ENCODE measurements around the gene CDH22.
A peak's percentile ranks its signal among the peaks of the same experiment; 100 is the strongest.

CDH22 gene

DNA sequence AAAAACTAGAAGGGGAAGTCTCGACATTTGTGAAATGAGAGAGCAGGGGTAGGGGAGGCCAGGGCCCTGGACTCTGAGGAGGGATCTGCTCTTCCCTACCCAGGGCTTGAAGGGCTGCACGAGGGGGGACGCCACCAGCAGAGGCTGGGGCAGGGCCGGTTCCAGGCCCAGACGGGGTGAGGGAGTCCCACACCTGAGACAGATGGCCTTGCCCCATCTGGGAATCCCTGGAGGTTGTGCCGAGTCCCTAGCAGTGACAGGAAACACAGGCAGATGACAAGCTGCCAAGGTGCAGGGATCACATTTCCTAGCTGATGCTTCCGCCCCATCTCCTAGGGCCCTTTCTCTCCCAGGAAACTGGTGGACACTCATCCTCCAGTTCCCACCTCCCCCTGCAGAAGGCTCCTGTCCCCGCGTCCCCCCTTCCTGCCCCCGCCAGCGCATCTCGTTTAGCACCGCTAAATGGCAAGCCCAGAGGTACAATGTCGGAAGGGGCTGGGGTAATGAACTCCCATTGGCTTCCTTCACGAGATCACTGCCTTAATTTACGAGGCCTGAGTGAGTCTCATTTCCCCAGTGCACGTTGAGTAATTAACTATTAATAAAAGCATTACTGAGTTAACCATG, 35.2 kb upstream of the CDH22 start:
- no peak for DNase-seq

DNA sequence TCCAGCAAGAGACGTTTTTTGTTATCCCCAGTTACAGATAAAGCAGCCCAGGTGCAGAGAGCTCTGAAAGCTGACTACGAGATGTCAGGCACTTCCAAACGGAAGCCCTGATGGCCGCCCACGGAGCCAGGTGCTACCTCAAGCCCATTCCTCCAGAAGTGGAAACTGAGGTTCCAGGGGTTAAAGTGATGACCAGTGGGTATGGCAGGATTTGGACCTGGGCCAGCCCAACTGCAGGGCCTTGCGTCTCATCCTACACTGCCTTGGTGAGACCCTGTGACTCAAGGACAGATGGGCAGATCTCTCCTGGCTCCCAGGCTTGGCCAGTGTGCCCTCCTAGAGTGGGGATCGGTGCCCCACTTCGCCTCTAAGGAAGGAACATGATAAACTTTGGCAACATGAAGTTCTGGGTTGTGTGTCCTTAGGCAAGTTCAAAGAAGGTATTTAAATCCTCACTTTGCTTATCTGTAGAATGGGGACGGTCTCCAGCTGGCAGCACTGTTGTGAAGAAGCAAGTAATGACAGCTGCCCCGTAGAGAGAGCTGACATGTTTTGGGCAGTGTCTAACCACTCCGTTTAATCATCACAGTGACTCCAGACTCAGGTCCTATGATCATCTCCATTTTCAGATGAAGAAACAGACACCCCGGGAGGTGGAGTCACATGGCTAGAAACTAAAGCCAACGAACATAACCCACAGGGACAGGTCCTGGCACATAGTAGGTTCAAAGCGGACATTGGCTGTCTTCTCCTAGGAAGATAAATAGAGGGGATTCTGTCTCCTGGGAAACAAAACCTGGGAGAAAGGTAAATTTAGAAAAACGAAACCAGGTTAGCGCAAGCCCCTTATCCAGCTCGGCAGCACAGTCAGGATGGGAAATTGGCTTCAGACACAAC, 34.4 kb upstream of the CDH22 start:
- DNase-seq: no peak

DNA sequence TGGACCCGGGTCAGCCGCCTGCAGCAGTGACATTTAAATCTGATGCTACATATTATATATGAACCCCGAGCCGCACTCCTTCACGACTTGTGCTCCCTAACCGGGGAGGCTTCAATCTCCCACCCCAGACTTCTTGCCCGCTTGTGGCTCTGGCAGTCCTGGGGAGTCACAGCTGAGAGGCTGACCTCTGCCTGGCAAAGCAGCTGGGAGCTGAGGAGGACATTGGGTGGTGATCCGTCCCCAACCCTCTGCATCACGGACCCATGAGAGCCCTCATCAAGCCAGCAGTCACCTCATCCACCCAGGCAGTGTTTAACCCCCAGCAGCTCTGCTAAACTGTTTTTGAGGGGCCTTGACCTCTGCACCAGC, 33.7 kb upstream of the CDH22 start:
- no peak for DNase-seq

GRCh38 chr20:46341074-46342009, 33.0 kb upstream of the CDH22 start:
- DNase-seq: no peak

GRCh38 chr20:46339037-46339436, 30.7 kb upstream of the CDH22 start:
- no peak for DNase-seq

- no peak for DNase-seq
Observed at GRCh38 chr20:46336735-46337134, 28.4 kb upstream of the CDH22 start.

- DNase-seq: no peak
Observed at GRCh38 chr20:46334303-46334904, 26.1 kb upstream of the CDH22 start.

- DNase-seq: no peak
Observed at GRCh38 chr20:46333161-46333991, 25.1 kb upstream of the CDH22 start.

GRCh38 chr20:46332373-46333160, 24.3 kb upstream of the CDH22 start:
- DNase-seq: no peak

DNA sequence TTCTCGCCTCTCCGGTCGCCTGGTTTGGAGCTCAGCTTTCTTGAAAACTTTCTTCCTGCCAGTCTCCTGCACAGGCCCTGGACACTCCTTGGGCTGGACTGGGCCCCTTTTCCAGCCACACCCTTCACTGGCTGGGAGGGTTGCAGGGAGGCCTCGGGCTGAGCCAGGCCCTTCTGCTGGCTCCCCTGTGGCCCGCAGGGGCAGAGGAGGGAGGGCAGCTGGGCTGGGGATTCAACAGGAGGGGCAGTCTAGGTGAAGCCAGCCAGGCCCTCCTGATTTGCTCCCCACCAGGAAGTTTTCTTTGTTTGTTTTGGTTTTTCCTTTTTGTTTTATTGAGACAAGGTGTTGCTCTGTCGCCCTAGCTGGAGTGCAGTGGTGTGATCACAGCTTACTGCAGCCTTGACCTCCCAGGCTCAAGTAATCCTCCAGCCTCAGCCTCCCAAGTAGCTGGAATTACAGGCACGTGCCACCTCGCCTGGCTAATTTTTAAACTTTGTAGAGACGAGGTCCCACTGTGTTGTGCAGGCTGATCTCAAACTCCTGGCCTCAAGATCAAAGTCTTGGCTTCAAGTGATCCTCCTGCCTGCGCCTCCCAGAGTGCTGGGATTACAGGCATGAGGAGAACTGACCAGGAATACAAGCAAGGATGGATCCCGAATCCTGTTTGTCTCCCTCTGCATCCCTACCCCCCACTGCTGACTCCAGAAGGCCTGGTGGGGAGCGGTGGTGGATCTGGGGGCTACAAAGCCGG, 23.5 kb upstream of the CDH22 start:
- no peak for DNase-seq

DNA sequence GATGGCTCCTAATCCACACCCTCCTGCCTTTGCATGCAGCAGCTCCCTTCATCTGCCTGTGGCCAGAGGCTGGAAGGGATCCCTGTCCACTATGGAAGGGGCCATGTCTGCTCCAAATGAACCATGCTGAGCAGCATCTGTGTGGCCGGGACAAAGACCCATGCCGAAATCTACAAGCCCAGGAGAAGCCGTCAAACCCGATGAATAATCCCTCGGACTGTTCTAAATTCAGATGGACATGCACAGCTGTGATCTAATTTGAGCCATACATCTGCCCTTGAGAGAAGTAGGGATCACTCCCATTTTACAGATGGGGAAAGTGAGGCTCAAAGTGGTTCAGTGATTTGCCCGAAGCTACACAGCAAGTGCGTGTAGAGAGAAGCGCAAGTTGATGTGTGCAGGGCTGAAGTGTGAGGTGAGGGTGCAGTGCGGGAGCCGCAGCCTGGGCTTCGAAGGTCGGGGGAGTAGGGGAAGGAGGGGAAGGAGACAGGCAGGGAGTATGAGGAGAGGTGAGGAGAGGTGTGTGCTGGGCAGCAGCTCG, 22.6 kb upstream of the CDH22 start:
- DNase-seq: no peak

GRCh38 chr20:46330072-46330763, 21.9 kb upstream of the CDH22 start:
- no peak for DNase-seq

DNA sequence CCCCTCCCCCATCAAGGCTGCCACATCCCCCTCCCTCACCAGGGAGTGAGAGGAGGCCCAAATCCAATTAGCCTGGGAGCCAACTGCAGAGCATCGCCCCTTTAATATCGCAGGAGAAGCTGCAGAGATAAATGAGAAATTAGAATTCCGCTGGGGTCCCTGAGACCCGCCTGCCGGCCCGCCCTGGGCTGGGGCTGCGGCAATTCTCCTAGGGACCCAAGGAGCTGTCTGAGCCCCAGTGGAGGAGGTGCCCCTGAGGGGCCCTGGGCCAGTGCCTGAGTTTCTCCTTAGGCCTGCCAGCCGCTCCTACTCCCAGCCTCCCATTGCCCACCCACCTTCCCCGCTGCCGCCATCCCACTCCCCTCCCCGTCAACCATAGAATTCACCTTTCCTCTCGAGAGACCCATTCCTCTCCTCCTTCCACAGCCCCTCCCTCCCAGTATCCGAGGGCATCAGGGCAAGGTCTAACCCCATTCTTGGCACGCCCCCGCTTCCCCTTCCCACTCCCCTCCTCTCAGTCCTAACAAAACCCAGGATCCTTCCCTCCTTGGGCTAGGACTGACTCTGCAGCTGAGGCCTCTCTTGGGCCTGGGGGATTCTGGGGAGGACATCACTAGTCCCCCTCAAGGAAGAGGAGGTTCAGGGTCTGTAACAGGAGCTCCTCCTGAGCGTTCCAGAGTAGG, 20.0 kb upstream of the CDH22 start:
- no peak for DNase-seq

DNA sequence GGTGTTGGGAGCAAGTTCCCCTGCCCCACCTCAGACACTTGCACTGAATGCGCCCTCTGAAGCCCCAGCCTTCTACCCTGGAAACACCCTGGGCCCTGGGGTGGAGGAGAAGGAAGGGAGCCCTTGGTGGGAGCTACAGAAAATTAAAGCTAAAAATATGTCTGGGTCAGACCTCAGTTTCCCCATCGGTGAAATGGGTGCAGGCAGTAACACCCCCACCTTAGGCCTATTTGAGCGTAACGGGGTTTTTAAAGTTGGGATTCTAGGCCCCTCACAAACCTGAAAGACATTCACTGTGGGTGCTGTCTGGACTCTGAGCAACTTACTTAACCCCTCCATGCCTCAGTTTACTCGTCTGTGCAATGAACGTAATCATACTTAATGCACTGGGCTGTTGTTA, 19.3 kb upstream of the CDH22 start:
- no peak for DNase-seq

DNA sequence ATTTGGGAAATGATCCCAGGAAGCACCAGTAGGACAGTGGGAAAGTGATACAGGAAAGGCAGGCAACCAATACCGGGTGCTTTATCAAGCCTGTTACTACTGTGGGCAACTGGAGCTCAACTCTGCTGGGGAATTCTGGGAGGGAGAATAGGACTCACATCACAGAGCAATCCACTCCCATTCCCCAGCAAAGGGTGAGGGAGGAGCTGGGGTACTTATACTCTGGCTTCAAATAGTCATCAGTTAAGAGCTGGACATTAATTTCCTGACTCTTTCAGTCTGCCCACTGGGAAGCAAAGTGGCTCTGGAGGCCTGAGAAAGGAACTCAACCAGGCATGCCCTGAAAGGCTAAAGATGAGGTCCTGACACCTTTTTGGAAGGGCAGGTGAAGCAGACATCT, 17.5 kb upstream of the CDH22 start:
- DNase-seq: no peak

- peak in 1 of 2 experiments; percentile 13 for DNase-seq
Observed at GRCh38 chr20:46324960-46325703, 16.8 kb upstream of the CDH22 start.

- DNase-seq: no peak
Observed at GRCh38 chr20:46324379-46324778, 16.1 kb upstream of the CDH22 start.

GRCh38 chr20:46323557-46323956, 15.3 kb upstream of the CDH22 start:
- DNase-seq: no peak
